Type B pancreatic cell (in vitro differentiated cells): ENCODE data around the gene ARL16. TPM values are rescaled to one million over a fixed set of nuclear protein-coding genes. Genes with fewer than 3 reads are reported as not detected.

Experiments
- DNase-seq: peaks from one replicate; pipeline ENCODE4 v3.0.0; 2021; ENCODE audit warnings: mixed read lengths; ENCODE audit not compliant: unreplicated experiment; ENCODE audit errors: extremely low spot score
- H3K27ac Mint-ChIP-seq: 2 replicates; pipeline ENCODE4 v1.8.0; 2021; ENCODE audit warnings: mild to moderate bottlenecking, mixed read lengths
- H3K27me3 Mint-ChIP-seq: 2 replicates; pipeline ENCODE4 v1.8.0; 2021; ENCODE audit warnings: mixed read lengths
- H3K36me3 Mint-ChIP-seq: 2 replicates; pipeline ENCODE4 v1.8.0; 2021; ENCODE audit warnings: mixed read lengths
- H3K4me1 Mint-ChIP-seq: one replicate; pipeline ENCODE4 v1.8.0; 2021; ENCODE audit warnings: mixed read lengths; ENCODE audit not compliant: unreplicated experiment
- H3K4me3 Mint-ChIP-seq: 2 replicates; pipeline ENCODE4 v1.8.0; 2021; ENCODE audit warnings: mild to moderate bottlenecking, mixed read lengths
- H3K9me3 Mint-ChIP-seq: 2 replicates; pipeline ENCODE4 v1.8.0; 2021; ENCODE audit warnings: mixed read lengths
- total RNA-seq: library from RNA; stranded (reverse); gene quantifications from 2 replicates; pipeline ENCODE4 v1.2.1, GENCODE V29; 2021; ENCODE audit warnings: low replicate concordance
- TF ChIP-seq, protein P1 (sequence below): fragments of 200-600 bp; sonication (generic); conservative IDR thresholded peaks from 2 replicates; pipeline ENCODE4 v1.5.0; 2021; ENCODE audit warnings: antibody characterized with exemption, mild to moderate bottlenecking

Gene ARL16
- total RNA-seq, 1 donor from 2014 or later, result 47.2 TPM

GRCh38 chr17:81683208-81683583 lies 401 bp downstream of the ARL16 start:
- Mint-ChIP-seq H3K36me3 (peaks cover 4% of the 10 kb centered on the region), H3K27ac (peak overlapping the region; percentile 90), H3K4me3 (peak overlapping the region; percentile 95), H3K9me3 (no peaks in the 10 kb centered on the region), H3K4me1 (peaks cover 14% of the 10 kb centered on the region), H3K27me3 (no peaks in the 10 kb centered on the region)
- DNase-seq, result no peak
- TF ChIP-seq, protein P1, sequence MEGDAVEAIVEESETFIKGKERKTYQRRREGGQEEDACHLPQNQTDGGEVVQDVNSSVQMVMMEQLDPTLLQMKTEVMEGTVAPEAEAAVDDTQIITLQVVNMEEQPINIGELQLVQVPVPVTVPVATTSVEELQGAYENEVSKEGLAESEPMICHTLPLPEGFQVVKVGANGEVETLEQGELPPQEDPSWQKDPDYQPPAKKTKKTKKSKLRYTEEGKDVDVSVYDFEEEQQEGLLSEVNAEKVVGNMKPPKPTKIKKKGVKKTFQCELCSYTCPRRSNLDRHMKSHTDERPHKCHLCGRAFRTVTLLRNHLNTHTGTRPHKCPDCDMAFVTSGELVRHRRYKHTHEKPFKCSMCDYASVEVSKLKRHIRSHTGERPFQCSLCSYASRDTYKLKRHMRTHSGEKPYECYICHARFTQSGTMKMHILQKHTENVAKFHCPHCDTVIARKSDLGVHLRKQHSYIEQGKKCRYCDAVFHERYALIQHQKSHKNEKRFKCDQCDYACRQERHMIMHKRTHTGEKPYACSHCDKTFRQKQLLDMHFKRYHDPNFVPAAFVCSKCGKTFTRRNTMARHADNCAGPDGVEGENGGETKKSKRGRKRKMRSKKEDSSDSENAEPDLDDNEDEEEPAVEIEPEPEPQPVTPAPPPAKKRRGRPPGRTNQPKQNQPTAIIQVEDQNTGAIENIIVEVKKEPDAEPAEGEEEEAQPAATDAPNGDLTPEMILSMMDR, result no peak

GRCh38 chr17:81682565-81683207 lies 911 bp downstream of the ARL16 start:
- Mint-ChIP-seq H3K4me3 (peak overlapping the region; percentile 95), H3K27me3 (no peaks in the 10 kb centered on the region), H3K9me3 (no peaks in the 10 kb centered on the region), H3K4me1 (peaks cover 14% of the 10 kb centered on the region), H3K36me3 (peaks cover 4% of the 10 kb centered on the region), H3K27ac (peak overlapping the region; percentile 90)
- TF ChIP-seq, protein P1, result no peak
- DNase-seq, result no peak

DNA sequence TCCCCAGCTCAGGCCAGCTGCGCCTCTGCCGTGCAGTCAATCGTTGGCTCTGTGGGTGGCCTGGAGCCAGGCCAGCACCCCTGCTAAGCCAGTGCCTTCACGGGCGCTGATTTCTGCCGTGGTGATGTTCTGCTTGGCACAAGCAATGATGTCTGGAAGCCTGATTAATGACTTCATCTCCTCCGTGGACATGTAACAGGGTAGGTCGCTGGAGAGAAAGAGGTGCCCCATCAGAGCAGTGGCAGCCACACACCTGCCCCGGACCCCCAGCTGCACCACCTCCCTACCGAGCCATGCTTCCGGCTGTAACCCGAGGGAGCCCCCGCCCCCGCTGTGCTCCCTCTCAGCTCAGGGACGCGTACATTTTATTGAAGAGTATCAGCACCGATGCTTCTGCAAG lies 1.9 kb downstream of the ARL16 start:
- Mint-ChIP-seq H3K36me3 (peaks cover 4% of the 10 kb centered on the region), H3K27me3 (no peaks in the 10 kb centered on the region), H3K9me3 (no peaks in the 10 kb centered on the region), H3K4me3 (no peak overlapping the region), H3K4me1 (peaks cover 14% of the 10 kb centered on the region), H3K27ac (no peak overlapping the region)
- DNase-seq, result no peak
- TF ChIP-seq, protein P1, result no peak

DNA sequence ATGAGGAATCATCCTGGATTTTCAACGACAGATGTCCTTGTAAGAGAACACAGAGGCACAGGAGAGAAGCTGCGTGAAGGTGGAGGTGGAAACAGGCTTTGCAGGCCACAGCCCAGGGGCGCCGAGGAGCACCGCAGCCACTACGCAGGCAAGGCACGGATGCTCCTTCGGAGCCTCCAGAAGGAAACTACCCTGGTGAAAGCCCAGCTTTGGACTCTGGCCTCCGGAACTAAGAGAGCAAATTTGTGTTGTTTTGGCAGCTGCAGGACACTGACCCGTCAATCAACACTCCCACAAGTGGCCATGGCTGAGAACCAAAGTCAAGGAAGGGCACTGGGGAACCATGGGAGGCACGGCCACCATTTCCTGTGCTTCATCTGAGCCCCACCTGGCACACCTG lies 3.4 kb downstream of the ARL16 start:
- H3K27me3 Mint-ChIP-seq, result no peaks in the 10 kb centered on the region
- H3K4me1 Mint-ChIP-seq, result peaks cover 22% of the 10 kb centered on the region
- no peak for DNase-seq
- H3K4me3 Mint-ChIP-seq, result peak overlapping the region; percentile 32
- peaks cover 4% of the 10 kb centered on the region for H3K36me3 Mint-ChIP-seq
- TF ChIP-seq, protein P1, result no peak
- H3K27ac Mint-ChIP-seq, result no peak overlapping the region
- no peaks in the 10 kb centered on the region for H3K9me3 Mint-ChIP-seq

GRCh38 chr17:81676906-81677305 lies 6.7 kb downstream of the ARL16 start:
- Mint-ChIP-seq H3K36me3 (no peaks in the 10 kb centered on the region), H3K9me3 (no peaks in the 10 kb centered on the region), H3K27ac (no peak overlapping the region), H3K4me1 (peaks cover 8% of the 10 kb centered on the region), H3K27me3 (no peaks in the 10 kb centered on the region), H3K4me3 (no peak overlapping the region)
- TF ChIP-seq, protein P1, result no peak
- DNase-seq, result no peak
